22Rv1 (cell line): ENCODE measurements around the gene KIF22.

Experiments used
- H3K27ac ChIP-seq: fragments of 450-650 bp; 2 replicates; pipeline ENCODE4 v1.5.1; 2017
- CTCF ChIP-seq: fragments of 450-650 bp; IDR thresholded peaks from 2 replicates; pipeline ENCODE4 v1.5.1; 2017; ENCODE audit warnings: mild to moderate bottlenecking
- ZFX ChIP-seq: fragments of 450-650 bp; IDR thresholded peaks from 2 replicates; pipeline ENCODE4 v1.6.1; 2017; ENCODE audit warnings: antibody characterized with exemption, borderline replicate concordance

KIF22 gene

DNA sequence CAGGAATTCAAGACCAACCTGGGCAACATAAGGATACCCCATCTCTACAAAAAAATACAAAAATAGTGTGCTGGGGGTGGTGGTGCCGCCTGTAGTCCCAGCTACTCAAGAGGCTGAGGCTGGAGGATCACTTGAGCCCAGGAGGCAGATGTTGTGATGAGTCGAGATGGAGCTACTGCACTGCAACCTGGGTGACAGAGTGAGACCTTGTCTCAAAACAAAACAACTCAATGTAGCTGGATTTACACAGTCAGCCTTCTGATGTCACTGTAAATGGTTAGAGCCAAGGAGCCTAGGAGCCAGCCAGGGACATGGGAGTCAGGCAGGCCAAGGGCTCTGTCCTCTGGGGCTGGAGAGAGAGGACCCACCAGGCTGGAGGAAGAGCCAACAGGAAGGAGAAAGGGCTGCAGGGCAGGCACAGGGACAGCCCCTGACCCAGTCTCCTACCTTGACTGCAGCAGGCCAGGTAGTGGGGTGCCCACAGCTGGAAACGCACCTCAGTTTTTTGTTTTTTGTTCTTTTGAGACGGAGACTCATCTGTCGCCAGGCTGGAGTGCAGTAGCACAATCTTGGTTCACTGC lies 64.1 kb downstream of the KIF22 start:
- TF ChIP-seq ZFX (no peak), CTCF (no peak)
- H3K27ac ChIP-seq, result no peak overlapping the region
